Brain microvascular endothelial cell (primary cell): ENCODE results near the gene PSMD9.

Experiments
- DNase-seq: peaks from one replicate; pipeline ENCODE4 v3.0.0-alpha.2; 2020
- H3K27ac ChIP-seq: fragments of 250-450 bp; sonication (Bioruptor Pico); 2 replicates; pipeline ENCODE4 v1.5.1; 2020; ENCODE audit warnings: mild to moderate bottlenecking, moderate library complexity
- H3K27me3 ChIP-seq: fragments of 250-450 bp; sonication (Bioruptor Pico); replicated peaks from 2 replicates; pipeline ENCODE4 v1.5.1; 2020; ENCODE audit warnings: mild to moderate bottlenecking
- H3K36me3 ChIP-seq: fragments of 250-450 bp; sonication (Bioruptor Pico); replicated peaks from 2 replicates; pipeline ENCODE4 v1.5.1; 2020; ENCODE audit warnings: mild to moderate bottlenecking
- H3K4me3 ChIP-seq: 2 replicates; pipeline ENCODE4 v1.5.1; 2011; ENCODE audit warnings: low read depth, mild to moderate bottlenecking, control low read depth, low read length, moderate library complexity
- in situ Hi-C: cut with HindIII; loops from 2 replicates; pipeline ENCODE4 v1.10.0; 2017; ENCODE audit warnings: low sequenced_read_pairs, low pct_ligation_motif_present
- TF ChIP-seq, protein P1 (sequence below): IDR thresholded peaks from 2 replicates; pipeline ENCODE4 v1.5.1; 2011; ENCODE audit warnings: low read depth, mild to moderate bottlenecking, moderate library complexity, low read length, control low read depth, inconsistent platforms; ENCODE audit errors: missing control alignments

The PSMD9 gene

DNA sequence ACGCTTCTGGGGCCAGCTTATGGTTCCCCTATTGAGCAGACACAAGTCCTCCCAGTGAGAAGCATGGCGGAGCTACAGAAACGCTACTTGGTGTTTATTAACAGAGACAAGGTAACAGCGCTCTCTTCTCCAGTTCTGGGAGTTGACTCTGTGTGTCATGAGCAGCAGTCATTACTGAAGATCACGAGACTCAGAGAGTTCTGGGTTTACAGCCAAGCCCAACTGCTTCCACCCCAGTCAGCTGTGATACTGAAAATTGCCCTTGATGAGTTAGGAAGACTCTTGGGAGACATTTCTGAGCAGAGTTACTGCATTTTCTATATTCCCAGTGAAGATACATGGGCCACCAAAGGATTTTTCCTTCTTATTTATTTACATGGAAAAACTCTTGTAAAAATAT lies 78.4 kb downstream of the PSMD9 start:
- H3K27me3 ChIP-seq, result no peaks in the 10 kb centered on the region
- no peaks in the 10 kb centered on the region for H3K36me3 ChIP-seq
- H3K27ac ChIP-seq, result no peak overlapping the region
- DNase-seq, result no peak
- no peak overlapping the region for H3K4me3 ChIP-seq
- TF ChIP-seq, protein P1, sequence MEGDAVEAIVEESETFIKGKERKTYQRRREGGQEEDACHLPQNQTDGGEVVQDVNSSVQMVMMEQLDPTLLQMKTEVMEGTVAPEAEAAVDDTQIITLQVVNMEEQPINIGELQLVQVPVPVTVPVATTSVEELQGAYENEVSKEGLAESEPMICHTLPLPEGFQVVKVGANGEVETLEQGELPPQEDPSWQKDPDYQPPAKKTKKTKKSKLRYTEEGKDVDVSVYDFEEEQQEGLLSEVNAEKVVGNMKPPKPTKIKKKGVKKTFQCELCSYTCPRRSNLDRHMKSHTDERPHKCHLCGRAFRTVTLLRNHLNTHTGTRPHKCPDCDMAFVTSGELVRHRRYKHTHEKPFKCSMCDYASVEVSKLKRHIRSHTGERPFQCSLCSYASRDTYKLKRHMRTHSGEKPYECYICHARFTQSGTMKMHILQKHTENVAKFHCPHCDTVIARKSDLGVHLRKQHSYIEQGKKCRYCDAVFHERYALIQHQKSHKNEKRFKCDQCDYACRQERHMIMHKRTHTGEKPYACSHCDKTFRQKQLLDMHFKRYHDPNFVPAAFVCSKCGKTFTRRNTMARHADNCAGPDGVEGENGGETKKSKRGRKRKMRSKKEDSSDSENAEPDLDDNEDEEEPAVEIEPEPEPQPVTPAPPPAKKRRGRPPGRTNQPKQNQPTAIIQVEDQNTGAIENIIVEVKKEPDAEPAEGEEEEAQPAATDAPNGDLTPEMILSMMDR, result no peak
- in situ Hi-C loops, result no loop called here
